Measurements from ENCODE around the gene CPE. TPM values are rescaled to one million over a fixed set of nuclear protein-coding genes. Genes with fewer than 3 reads are reported as not detected.

The CPE gene
- total RNA-seq, 1 experiment from 2014 or later, result 0.92 TPM

DNA sequence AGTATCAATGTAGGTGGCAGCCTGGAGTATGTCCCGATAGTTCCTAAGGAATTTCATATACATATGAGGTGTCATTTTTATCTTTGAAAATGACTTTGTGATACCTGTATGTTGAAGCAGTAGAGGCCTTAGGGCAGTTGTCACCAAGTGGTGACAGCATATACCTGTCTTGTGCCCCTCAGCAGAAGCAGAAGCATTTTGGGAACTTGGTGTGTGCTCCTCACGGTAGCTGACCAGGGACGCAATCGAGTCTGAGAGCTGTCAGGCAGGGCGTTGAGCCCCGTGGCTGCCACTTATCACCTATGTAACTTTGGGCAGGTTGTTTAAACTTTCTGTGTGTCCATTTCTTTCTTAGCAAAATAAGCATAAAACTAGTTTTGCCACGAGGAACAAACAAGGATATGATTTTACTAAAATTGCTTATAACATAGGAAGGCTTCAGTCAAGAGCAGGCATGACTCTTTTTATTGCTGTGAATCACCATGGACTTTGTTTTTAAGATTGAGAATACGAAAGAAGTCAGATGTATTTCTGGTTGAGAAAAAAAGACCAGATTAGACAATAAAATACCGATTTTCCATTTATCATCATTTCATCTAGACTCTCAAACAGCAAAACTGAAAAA, 161.5 kb downstream of the CPE start:
- Histone ChIP-seq H3K4me3 (ENCODE audit: low read depth in 2 of 2, low read length in 2 of 2) (no peak overlapping the region), H3K27me3 (ENCODE audit: control insufficient read depth, insufficient read depth, low read length) (no peaks in the 10 kb centered on the region), H3K36me3 (ENCODE audit: control insufficient read depth, insufficient read depth, low read length) (no peaks in the 10 kb centered on the region), H3K27ac (ENCODE audit: low read length) (no peak overlapping the region), H3K9me3 (ENCODE audit: control insufficient read depth, insufficient read depth, low read depth, low read length) (no peaks in the 10 kb centered on the region), H3K4me1 (ENCODE audit: control insufficient read depth, insufficient read depth, low read length) (no peaks in the 10 kb centered on the region)
- intact Hi-C loops (cut with micrococcal nuclease; ENCODE audit: unreplicated experiment), result no loop called here
- no peak for ATAC-seq
- ChIA-PET POLR2A (no interaction called here), CTCF (no interaction called here)
- no peak for DNase-seq (ENCODE audit: low read depth, low spot score)
- in situ Hi-C loops (cut with HindIII; ENCODE audit: low pct_unique_long_range_greater_than_20kb, low sequenced_read_pairs), result no loop called here
- TF ChIP-seq TCF7L2 (IDR thresholded peaks at IDR 0.05; ENCODE audit: low read depth, low read length) (no peak), POLR2AphosphoS5 (IDR thresholded peaks at IDR 0.05; ENCODE audit: low read depth, low read length) (no peak), SIN3A (IDR thresholded peaks at IDR 0.05; ENCODE audit: borderline replicate concordance, insufficient read depth, low read depth, low read length) (no peak)
- TF ChIP-seq, protein P1, sequence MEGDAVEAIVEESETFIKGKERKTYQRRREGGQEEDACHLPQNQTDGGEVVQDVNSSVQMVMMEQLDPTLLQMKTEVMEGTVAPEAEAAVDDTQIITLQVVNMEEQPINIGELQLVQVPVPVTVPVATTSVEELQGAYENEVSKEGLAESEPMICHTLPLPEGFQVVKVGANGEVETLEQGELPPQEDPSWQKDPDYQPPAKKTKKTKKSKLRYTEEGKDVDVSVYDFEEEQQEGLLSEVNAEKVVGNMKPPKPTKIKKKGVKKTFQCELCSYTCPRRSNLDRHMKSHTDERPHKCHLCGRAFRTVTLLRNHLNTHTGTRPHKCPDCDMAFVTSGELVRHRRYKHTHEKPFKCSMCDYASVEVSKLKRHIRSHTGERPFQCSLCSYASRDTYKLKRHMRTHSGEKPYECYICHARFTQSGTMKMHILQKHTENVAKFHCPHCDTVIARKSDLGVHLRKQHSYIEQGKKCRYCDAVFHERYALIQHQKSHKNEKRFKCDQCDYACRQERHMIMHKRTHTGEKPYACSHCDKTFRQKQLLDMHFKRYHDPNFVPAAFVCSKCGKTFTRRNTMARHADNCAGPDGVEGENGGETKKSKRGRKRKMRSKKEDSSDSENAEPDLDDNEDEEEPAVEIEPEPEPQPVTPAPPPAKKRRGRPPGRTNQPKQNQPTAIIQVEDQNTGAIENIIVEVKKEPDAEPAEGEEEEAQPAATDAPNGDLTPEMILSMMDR (IDR thresholded peaks at IDR 0.05), result no peak
- BruUV-seq (replicated peaks), result no TSS peak

DNA sequence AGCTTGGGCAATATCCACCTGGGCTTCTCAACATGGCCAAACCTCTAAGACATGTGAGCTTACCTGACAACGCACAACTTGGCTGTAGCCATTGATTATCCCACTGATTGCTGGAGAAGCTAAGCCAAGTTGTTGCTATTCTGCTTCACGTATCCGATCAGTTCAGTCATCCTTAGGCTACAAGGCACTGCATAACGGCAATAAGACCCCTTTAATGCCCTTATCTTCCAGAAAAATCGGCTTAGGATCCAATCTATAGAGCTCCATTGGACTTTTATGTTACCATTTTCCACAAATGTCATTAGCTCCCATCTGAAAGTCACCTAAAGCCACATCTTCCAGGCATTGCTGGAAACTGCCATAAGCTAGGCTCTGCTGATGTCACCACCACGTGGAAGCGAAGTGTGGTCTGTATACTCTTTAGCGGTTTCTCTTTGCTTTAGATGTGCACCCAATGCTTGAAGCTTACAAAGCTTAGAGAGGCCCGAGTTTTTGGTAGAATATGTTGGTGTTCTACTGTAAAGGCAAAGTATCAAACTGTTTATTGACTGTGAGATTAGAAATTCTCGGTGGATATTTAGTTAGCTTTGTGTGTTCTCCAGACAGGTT, 163.1 kb downstream of the CPE start:
- in situ Hi-C loops (cut with HindIII; ENCODE audit: low pct_unique_long_range_greater_than_20kb, low sequenced_read_pairs), result no loop called here
- DNase-seq (ENCODE audit: low read depth, low spot score) (no peak), ATAC-seq (no peak)
- no peak overlapping the region for H3K4me3 ChIP-seq (ENCODE audit: low read depth in 2 of 2, low read length in 2 of 2)
- no peak overlapping the region for H3K27ac ChIP-seq (ENCODE audit: low read length)
- POLR2A ChIA-PET, result no interaction called here
- no peaks in the 10 kb centered on the region for H3K4me1 ChIP-seq (ENCODE audit: control insufficient read depth, insufficient read depth, low read length)
- no TSS peak for BruUV-seq (replicated peaks)
- H3K27me3 ChIP-seq (ENCODE audit: control insufficient read depth, insufficient read depth, low read length), result no peaks in the 10 kb centered on the region
- intact Hi-C loops (cut with micrococcal nuclease; ENCODE audit: unreplicated experiment), result no loop called here
- CTCF ChIA-PET, result no interaction called here
- TF ChIP-seq POLR2AphosphoS5 (IDR thresholded peaks at IDR 0.05; ENCODE audit: low read depth, low read length), result no peak
- no peak for TF ChIP-seq TCF7L2 (IDR thresholded peaks at IDR 0.05; ENCODE audit: low read depth, low read length)
- TF ChIP-seq, protein P1 (IDR thresholded peaks at IDR 0.05), result no peak
- TF ChIP-seq SIN3A (IDR thresholded peaks at IDR 0.05; ENCODE audit: borderline replicate concordance, insufficient read depth, low read depth, low read length), result no peak
- TF ChIP-seq, protein P2, sequence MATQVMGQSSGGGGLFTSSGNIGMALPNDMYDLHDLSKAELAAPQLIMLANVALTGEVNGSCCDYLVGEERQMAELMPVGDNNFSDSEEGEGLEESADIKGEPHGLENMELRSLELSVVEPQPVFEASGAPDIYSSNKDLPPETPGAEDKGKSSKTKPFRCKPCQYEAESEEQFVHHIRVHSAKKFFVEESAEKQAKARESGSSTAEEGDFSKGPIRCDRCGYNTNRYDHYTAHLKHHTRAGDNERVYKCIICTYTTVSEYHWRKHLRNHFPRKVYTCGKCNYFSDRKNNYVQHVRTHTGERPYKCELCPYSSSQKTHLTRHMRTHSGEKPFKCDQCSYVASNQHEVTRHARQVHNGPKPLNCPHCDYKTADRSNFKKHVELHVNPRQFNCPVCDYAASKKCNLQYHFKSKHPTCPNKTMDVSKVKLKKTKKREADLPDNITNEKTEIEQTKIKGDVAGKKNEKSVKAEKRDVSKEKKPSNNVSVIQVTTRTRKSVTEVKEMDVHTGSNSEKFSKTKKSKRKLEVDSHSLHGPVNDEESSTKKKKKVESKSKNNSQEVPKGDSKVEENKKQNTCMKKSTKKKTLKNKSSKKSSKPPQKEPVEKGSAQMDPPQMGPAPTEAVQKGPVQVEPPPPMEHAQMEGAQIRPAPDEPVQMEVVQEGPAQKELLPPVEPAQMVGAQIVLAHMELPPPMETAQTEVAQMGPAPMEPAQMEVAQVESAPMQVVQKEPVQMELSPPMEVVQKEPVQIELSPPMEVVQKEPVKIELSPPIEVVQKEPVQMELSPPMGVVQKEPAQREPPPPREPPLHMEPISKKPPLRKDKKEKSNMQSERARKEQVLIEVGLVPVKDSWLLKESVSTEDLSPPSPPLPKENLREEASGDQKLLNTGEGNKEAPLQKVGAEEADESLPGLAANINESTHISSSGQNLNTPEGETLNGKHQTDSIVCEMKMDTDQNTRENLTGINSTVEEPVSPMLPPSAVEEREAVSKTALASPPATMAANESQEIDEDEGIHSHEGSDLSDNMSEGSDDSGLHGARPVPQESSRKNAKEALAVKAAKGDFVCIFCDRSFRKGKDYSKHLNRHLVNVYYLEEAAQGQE (IDR thresholded peaks at IDR 0.05; ENCODE audit: insufficient read depth in 1 of 2, low read depth in 2 of 2, low read length in 1 of 2), result no peak
- H3K9me3 ChIP-seq (ENCODE audit: control insufficient read depth, insufficient read depth, low read depth, low read length), result no peaks in the 10 kb centered on the region
- H3K36me3 ChIP-seq (ENCODE audit: control insufficient read depth, insufficient read depth, low read length), result no peaks in the 10 kb centered on the region

Data from Panc1 (cell line).